Left ventricle myocardium inferior (tissue), 1 donor: ENCODE results near the gene OLFML2A. TPM values are rescaled to one million over a fixed set of nuclear protein-coding genes. Genes with fewer than 3 reads are reported as not detected.

Experiments used
- DNase-seq: peaks from one replicate; pipeline ENCODE4 v3.0.0-alpha.2; 2020
- H3K27ac ChIP-seq: fragments of 200-600 bp; replicated peaks from 2 replicates; pipeline ENCODE4 v1.8.0; 2021
- H3K27me3 ChIP-seq: fragments of 200-600 bp; 2 replicates; pipeline ENCODE4 v1.8.0; 2021; ENCODE audit warnings: low read depth
- H3K36me3 ChIP-seq: fragments of 200-600 bp; 2 replicates; pipeline ENCODE4 v1.8.0; 2021
- H3K4me1 ChIP-seq: fragments of 200-600 bp; 2 replicates; pipeline ENCODE4 v1.8.0; 2021
- H3K4me3 ChIP-seq: fragments of 200-600 bp; 2 replicates; pipeline ENCODE4 v1.8.0; 2021; ENCODE audit warnings: mild to moderate bottlenecking, moderate library complexity
- H3K9me3 ChIP-seq: fragments of 200-600 bp; replicated peaks from 2 replicates; pipeline ENCODE4 v1.8.0; 2021
- intact Hi-C: fragments of 100-400 bp; cut with micrococcal nuclease; formaldehyde crosslinking; loops from one replicate; pipeline ENCODE4 v1.11.0; 2022
- total RNA-seq: library from RNA; stranded (reverse); fragmentation: NEBNext Ultra II Directional; extraction: Animal tissue kit (Norgen Biotek cat#: 25700); gene quantifications from one replicate; pipeline ENCODE4 v1.2.1, GENCODE V29; 2021
- TF ChIP-seq, protein P1 (sequence below): fragments of 200-600 bp; IDR thresholded peaks from 2 replicates; pipeline ENCODE4 v1.8.0; 2021; ENCODE audit warnings: antibody characterized with exemption, mild to moderate bottlenecking, borderline replicate concordance
- donor health status: DM: no; HTN: yes; CAD: no; lungs with severe emphysema.

Gene OLFML2A
- total RNA-seq, 1 donor from 2014 or later = 41.1 TPM

DNA sequence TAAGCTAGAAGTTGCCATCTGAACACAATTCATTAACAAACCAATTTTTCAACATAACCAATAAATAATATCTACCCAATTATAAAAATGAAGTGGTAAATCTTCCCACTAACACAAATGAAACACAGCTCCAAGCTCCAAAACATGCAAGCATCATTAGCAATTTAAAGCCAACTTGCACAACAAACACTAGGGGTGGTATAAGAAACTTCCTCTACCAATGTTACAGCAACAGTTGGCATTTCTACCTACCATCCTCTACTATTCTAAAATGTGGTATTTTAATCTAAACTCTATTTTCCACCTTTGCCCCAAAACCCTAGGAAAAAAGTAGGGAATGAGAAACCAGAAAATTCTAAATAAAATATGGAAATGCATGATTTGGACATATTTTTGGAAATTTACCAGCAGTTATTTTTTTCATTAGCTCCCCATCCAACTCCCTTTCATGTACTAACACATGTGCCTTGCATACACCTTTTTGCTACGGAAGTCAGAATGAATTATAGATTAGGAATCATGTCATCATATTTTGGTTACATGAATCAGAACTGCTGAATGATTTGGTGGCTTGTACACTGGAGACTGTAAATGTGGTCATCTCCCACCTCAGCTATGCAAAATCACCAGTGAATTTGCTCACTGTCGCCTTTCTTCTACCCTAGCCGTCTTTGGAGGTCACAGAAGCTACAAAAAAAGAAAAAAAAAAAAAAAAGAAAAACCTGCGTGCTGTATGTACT, 9.9 kb upstream of the OLFML2A start:
- H3K27ac ChIP-seq = no peak overlapping the region
- intact Hi-C loops = no loop called here
- H3K4me3 ChIP-seq = no peak overlapping the region
- H3K27me3 ChIP-seq = peaks cover 57% of the 10 kb centered on the region
- TF ChIP-seq, protein P1, sequence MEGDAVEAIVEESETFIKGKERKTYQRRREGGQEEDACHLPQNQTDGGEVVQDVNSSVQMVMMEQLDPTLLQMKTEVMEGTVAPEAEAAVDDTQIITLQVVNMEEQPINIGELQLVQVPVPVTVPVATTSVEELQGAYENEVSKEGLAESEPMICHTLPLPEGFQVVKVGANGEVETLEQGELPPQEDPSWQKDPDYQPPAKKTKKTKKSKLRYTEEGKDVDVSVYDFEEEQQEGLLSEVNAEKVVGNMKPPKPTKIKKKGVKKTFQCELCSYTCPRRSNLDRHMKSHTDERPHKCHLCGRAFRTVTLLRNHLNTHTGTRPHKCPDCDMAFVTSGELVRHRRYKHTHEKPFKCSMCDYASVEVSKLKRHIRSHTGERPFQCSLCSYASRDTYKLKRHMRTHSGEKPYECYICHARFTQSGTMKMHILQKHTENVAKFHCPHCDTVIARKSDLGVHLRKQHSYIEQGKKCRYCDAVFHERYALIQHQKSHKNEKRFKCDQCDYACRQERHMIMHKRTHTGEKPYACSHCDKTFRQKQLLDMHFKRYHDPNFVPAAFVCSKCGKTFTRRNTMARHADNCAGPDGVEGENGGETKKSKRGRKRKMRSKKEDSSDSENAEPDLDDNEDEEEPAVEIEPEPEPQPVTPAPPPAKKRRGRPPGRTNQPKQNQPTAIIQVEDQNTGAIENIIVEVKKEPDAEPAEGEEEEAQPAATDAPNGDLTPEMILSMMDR = no peak
- no peak for DNase-seq
- H3K9me3 ChIP-seq = no peaks in the 10 kb centered on the region
- no peaks in the 10 kb centered on the region for H3K36me3 ChIP-seq
- peaks cover 35% of the 10 kb centered on the region for H3K4me1 ChIP-seq

DNA sequence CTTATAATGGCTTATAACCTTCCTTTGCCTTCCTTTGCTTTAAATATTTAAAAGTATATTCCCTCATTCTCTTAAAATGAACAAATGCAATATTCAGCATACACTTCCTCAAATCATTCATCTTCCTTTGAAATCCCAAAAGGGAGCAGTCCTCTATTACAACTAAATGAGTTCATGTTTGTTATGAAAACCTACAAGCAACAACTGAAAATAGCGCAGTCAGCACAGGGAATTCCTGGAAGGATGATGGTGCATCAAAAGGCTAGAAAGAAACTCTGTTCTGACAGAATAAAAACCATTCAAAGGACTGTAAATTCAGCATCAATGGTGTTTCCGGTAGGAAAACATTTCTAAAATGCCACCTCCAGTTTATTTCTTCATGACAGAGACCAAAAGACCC, 9.1 kb upstream of the OLFML2A start:
- TF ChIP-seq, protein P1 = no peak
- intact Hi-C loops = no loop called here
- Histone ChIP-seq H3K27ac (no peak overlapping the region), H3K9me3 (no peaks in the 10 kb centered on the region), H3K4me1 (peaks cover 38% of the 10 kb centered on the region), H3K36me3 (no peaks in the 10 kb centered on the region), H3K27me3 (peaks cover 55% of the 10 kb centered on the region), H3K4me3 (no peak overlapping the region)
- DNase-seq = no peak

DNA sequence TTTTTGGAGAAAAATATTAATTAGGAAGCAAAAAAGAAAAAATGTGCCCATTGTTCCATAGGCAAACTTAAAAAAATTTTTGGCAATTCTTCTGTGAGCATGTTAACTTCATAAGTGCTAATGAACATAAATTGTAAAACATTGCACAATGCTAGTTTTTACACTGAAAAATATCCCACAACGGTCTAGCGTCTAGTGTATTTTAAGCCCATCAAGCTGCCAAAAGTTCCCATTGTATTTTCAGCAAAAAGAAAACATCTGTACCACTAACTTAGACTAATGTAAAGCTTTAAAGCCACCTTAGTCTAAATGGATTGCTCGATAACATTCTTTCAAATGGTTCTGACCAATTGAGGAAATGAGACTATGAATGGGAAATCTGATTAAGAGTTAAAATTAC, 8.6 kb upstream of the OLFML2A start:
- intact Hi-C loops = no loop called here

DNA sequence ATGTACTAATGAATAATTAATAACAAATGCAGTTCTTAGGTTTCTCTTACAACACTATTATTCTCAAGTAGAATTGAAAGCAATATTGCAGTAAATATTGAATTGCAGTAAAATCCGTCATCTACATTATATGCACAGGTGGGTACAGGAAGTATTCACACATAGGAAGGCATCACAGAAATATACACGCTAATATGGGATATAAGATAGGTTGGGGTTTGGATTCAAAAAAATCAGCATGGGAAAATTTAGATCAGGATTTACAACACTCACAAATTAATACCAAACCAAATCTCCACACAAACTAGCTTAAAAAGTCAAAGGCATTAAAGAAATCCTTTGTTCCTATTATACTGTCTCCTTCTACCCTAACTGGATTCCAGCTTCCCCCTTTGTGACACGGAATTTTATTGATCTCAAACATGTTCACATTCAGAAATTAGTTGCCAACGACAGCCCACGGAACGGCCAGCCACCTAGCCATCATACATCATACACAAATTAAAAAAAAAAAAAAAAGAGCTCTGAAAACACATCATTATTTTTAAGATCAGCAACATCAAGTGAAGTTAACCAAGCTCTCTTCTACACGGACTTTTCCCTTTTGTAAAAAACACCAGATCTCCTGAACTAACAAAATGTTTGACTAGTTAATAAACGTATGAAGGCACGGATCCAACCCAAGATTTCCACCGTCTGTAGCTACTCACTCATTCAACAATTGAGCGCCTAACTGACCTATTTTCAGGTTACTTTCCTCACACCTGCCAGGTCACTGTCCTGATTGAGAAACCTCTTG, 8.0 kb upstream of the OLFML2A start:
- TF ChIP-seq, protein P1 = no peak
- H3K27me3 ChIP-seq = peaks cover 47% of the 10 kb centered on the region
- intact Hi-C loops = no loop called here
- no peak for DNase-seq
- peak overlapping the region; percentile 96 for H3K4me3 ChIP-seq
- H3K27ac ChIP-seq = peak overlapping the region; percentile 72
- peaks cover 38% of the 10 kb centered on the region for H3K4me1 ChIP-seq
- H3K36me3 ChIP-seq = no peaks in the 10 kb centered on the region
- no peaks in the 10 kb centered on the region for H3K9me3 ChIP-seq

More for the DNA sequence above, 8.6 kb upstream of the OLFML2A start:
- no peaks in the 10 kb centered on the region for H3K36me3 ChIP-seq
- no peaks in the 10 kb centered on the region for H3K9me3 ChIP-seq
- no peak overlapping the region for H3K4me3 ChIP-seq
- peaks cover 38% of the 10 kb centered on the region for H3K4me1 ChIP-seq
- DNase-seq = no peak
- H3K27me3 ChIP-seq = peaks cover 50% of the 10 kb centered on the region
- H3K27ac ChIP-seq = no peak overlapping the region
- TF ChIP-seq, protein P1 = no peak

DNA sequence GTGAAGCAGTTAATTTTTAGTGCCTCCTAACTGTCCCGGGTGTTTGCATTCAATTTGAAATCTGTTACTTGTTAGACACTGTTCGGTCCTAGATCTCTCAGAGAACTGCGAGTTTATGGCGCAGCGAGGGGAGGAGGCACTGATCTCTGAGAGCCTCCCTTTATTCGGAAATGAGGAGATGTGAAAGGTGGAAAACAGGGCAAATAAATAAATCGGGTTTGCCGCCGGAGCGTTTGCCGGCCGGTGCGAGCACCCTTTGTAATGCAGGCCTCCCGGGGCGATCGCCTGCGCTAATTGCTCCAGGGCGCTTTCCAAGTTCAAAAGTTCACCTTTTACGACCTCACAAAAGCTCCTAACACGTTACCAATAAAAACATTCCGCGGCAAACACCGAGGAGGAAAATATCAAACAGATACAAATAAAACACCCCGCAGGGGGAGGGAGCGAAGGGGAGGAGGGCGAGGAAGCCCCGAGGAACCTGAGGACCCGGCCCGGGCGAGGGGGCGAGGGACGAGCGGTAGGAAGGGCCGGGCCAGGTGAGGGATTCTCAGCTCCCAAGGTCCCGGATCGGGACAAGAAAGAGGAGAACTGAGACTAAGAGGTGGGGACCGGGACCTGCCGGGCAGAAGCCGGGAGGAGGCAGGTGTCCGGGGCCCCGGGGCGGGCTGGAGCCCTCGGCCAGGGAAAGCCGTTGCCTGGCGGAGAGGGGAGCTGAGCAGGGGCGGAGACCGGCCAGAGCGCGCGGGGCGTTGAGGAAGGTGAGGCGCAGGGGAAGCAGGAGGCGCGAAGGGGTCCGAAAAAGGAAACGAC, 7.2 kb upstream of the OLFML2A start:
- Histone ChIP-seq H3K27me3 (peaks cover 42% of the 10 kb centered on the region), H3K36me3 (no peaks in the 10 kb centered on the region), H3K27ac (peak overlapping the region; percentile 72), H3K4me3 (peak overlapping the region; percentile 96), H3K9me3 (no peaks in the 10 kb centered on the region), H3K4me1 (peaks cover 37% of the 10 kb centered on the region)
- no peak for DNase-seq
- intact Hi-C loops = no loop called here
- TF ChIP-seq, protein P1 = no peak
